ENCODE results near the gene CREG2. TPM values are rescaled to one million over a fixed set of nuclear protein-coding genes. Genes with fewer than 3 reads are reported as not detected.

Gene CREG2
- total RNA-seq, 4 donors from 2014 or later = 0.28 TPM; not detected in 3

GRCh38 chr2:101416609-101417008 lies 29.3 kb upstream of the CREG2 start:
- TF ChIP-seq POLR2A (IDR thresholded peaks at IDR 0.05) = no peak
- no peak for TF ChIP-seq CTCF (IDR thresholded peaks at IDR 0.05)
- no peak overlapping the region for H3K4me3 ChIP-seq
- no peaks in the 10 kb centered on the region for H3K4me1 ChIP-seq
- no peak for DNase-seq
- H3K9me3 ChIP-seq = no peaks in the 10 kb centered on the region
- intact Hi-C loops (cut with DNase I; ENCODE audit: low total_unique reads) = no loop called here
- no peak overlapping the region for H3K27ac ChIP-seq
- no peaks in the 10 kb centered on the region for H3K36me3 ChIP-seq
- H3K27me3 ChIP-seq = no peaks in the 10 kb centered on the region

- intact Hi-C loops (cut with DNase I; ENCODE audit: low total_unique reads) = no loop called here
- Histone ChIP-seq H3K27ac (no peak overlapping the region), H3K27me3 (no peaks in the 10 kb centered on the region), H3K9me3 (no peaks in the 10 kb centered on the region), H3K4me1 (no peaks in the 10 kb centered on the region), H3K36me3 (no peaks in the 10 kb centered on the region), H3K4me3 (no peak overlapping the region)
- no peak for TF ChIP-seq POLR2A (IDR thresholded peaks at IDR 0.05)
- no peak for TF ChIP-seq CTCF (IDR thresholded peaks at IDR 0.05)
- no peak for DNase-seq
These were observed 28.6 kb upstream of the CREG2 start for GRCh38 chr2:101415884-101416283.

- no peaks in the 10 kb centered on the region for H3K36me3 ChIP-seq
- H3K27ac ChIP-seq = no peak overlapping the region
- TF ChIP-seq POLR2A (IDR thresholded peaks at IDR 0.05) = no peak
- no peak for TF ChIP-seq CTCF (IDR thresholded peaks at IDR 0.05)
- H3K4me3 ChIP-seq = no peak overlapping the region
- intact Hi-C loops (cut with DNase I; ENCODE audit: low total_unique reads) = no loop called here
- no peaks in the 10 kb centered on the region for H3K4me1 ChIP-seq
- H3K27me3 ChIP-seq = no peaks in the 10 kb centered on the region
- no peaks in the 10 kb centered on the region for H3K9me3 ChIP-seq
- DNase-seq = no peak
These were observed 27.9 kb upstream of the CREG2 start for GRCh38 chr2:101415220-101415619.

- Histone ChIP-seq H3K27ac (no peak overlapping the region), H3K9me3 (no peaks in the 10 kb centered on the region), H3K36me3 (no peaks in the 10 kb centered on the region), H3K4me1 (no peaks in the 10 kb centered on the region), H3K27me3 (no peaks in the 10 kb centered on the region), H3K4me3 (no peak overlapping the region)
- no peak for DNase-seq
- TF ChIP-seq CTCF (IDR thresholded peaks at IDR 0.05) = no peak
- intact Hi-C loops (cut with DNase I; ENCODE audit: low total_unique reads) = no loop called here
These were observed 24.9 kb upstream of the CREG2 start for GRCh38 chr2:101412092-101412694.

GRCh38 chr2:101410746-101411145 lies 23.4 kb upstream of the CREG2 start:
- TF ChIP-seq POLR2A (IDR thresholded peaks at IDR 0.05) (no peak), CTCF (IDR thresholded peaks at IDR 0.05) (no peak)
- DNase-seq = no peak
- Histone ChIP-seq H3K27me3 (no peaks in the 10 kb centered on the region), H3K4me1 (no peaks in the 10 kb centered on the region), H3K9me3 (no peaks in the 10 kb centered on the region), H3K4me3 (no peak overlapping the region), H3K27ac (no peak overlapping the region), H3K36me3 (no peaks in the 10 kb centered on the region)
- intact Hi-C loops (cut with DNase I; ENCODE audit: low total_unique reads) = no loop called here
